MM.1S (cell line): ENCODE measurements around the gene FALEC.

ENCODE experiments used
- DNase-seq: peaks from one replicate; pipeline ENCODE4 v3.0.0-alpha.2; 2015
- H2AFZ ChIP-seq: fragments of 300-600 bp; sonication (generic); 2 replicates; pipeline ENCODE4 v1.6.0; 2016; ENCODE audit warnings: antibody characterized with exemption, low read length
- H3F3A ChIP-seq: fragments of 300-600 bp; sonication (generic); 2 replicates; pipeline ENCODE4 v1.6.1; 2016; ENCODE audit warnings: mild to moderate bottlenecking, antibody characterized with exemption, low read length, moderate library complexity, mixed read lengths; ENCODE audit not compliant: insufficient read depth
- H3K27ac ChIP-seq: fragments of 300-600 bp; sonication (generic); 2 replicates; pipeline ENCODE4 v1.5.1; 2016; ENCODE audit warnings: mild to moderate bottlenecking, low read length
- H3K27me3 ChIP-seq: fragments of 300-600 bp; sonication (generic); replicated peaks from 2 replicates; pipeline ENCODE4 v1.6.0; 2016; ENCODE audit warnings: low read length; ENCODE audit not compliant: insufficient read depth
- H3K36me3 ChIP-seq: fragments of 300-600 bp; sonication (generic); replicated peaks from 2 replicates; pipeline ENCODE4 v1.6.1; 2016; ENCODE audit warnings: mild to moderate bottlenecking, low read length, mixed read lengths; ENCODE audit not compliant: insufficient read depth
- H3K4me1 ChIP-seq: fragments of 300-600 bp; sonication (generic); 2 replicates; pipeline ENCODE4 v1.6.1; 2016; ENCODE audit warnings: low read length, mixed read lengths
- H3K4me2 ChIP-seq: fragments of 300-600 bp; sonication (generic); 2 replicates; pipeline ENCODE4 v1.6.0; 2016; ENCODE audit warnings: low read depth, low read length
- H3K4me3 ChIP-seq: fragments of 300-600 bp; sonication (generic); 2 replicates; pipeline ENCODE4 v1.5.1; 2016; ENCODE audit warnings: low read length, mixed read lengths
- H3K79me2 ChIP-seq: fragments of 300-600 bp; sonication (generic); 2 replicates; pipeline ENCODE4 v1.6.1; 2016; ENCODE audit warnings: mixed run types, low read length, mixed read lengths
- H3K9ac ChIP-seq: fragments of 300-600 bp; sonication (generic); 2 replicates; pipeline ENCODE4 v1.6.1; 2016; ENCODE audit warnings: low read length, mixed read lengths
- H3K9me2 ChIP-seq: fragments of 300-600 bp; sonication (generic); replicated peaks from 2 replicates; pipeline ENCODE4 v1.6.1; 2016; ENCODE audit warnings: mild to moderate bottlenecking, low read length, mixed read lengths; ENCODE audit not compliant: insufficient read depth
- H3K9me3 ChIP-seq: fragments of 300-600 bp; sonication (generic); replicated peaks from 2 replicates; pipeline ENCODE4 v1.6.1; 2016; ENCODE audit warnings: mild to moderate bottlenecking, low read length, mixed read lengths; ENCODE audit not compliant: insufficient read depth
- H4K20me1 ChIP-seq: fragments of 300-600 bp; sonication (generic); 2 replicates; pipeline ENCODE4 v1.6.1; 2016; ENCODE audit warnings: mild to moderate bottlenecking, low read length, moderate library complexity, mixed read lengths; ENCODE audit not compliant: insufficient read depth
- EZH2 ChIP-seq: fragments of 300-600 bp; sonication (generic); optimal IDR thresholded peaks from 2 replicates; pipeline ENCODE3; 2017; ENCODE audit warnings: low read depth, mild to moderate bottlenecking, antibody characterized with exemption, low read length, mixed read lengths
- EZH2phosphoT487 ChIP-seq: fragments of 300-600 bp; sonication (generic); IDR thresholded peaks from 2 replicates; pipeline ENCODE4 v1.6.1; 2018; ENCODE audit warnings: antibody characterized with exemption, low read length
- TF ChIP-seq, protein P1 (sequence below): fragments of 300-600 bp; sonication (generic); IDR thresholded peaks from 2 replicates; pipeline ENCODE4 v1.5.1; 2016; ENCODE audit warnings: antibody characterized with exemption, low read length, mixed read lengths

The FALEC gene

DNA sequence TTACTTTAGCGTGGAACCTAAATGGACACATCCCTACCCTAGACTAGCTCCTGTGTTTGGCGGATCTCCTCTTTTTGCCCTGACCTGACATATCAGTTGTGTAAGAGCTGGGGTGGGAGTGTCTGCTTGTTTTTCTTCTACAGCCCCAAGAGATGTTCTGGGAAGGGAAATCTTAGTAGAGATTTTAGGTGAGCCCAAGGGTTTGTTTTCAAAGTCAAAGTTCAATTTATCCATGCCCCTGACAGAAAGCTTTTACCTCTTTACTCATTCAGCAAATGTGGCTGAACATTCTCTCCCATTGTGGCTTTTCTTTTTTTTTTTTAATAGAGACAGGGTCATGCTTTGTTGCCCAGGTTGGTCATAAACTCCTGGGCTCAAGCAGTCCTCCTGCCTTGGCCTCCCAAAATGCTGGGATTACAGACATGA lies 35.6 kb upstream of the FALEC start:
- no peak overlapping the region for H3K4me3 ChIP-seq
- H3K27me3 ChIP-seq: no peaks in the 10 kb centered on the region
- H3K4me2 ChIP-seq: no peak overlapping the region
- H4K20me1 ChIP-seq: no peaks in the 10 kb centered on the region
- TF ChIP-seq EZH2 (no peak), EZH2phosphoT487 (no peak)
- TF ChIP-seq, protein P1, sequence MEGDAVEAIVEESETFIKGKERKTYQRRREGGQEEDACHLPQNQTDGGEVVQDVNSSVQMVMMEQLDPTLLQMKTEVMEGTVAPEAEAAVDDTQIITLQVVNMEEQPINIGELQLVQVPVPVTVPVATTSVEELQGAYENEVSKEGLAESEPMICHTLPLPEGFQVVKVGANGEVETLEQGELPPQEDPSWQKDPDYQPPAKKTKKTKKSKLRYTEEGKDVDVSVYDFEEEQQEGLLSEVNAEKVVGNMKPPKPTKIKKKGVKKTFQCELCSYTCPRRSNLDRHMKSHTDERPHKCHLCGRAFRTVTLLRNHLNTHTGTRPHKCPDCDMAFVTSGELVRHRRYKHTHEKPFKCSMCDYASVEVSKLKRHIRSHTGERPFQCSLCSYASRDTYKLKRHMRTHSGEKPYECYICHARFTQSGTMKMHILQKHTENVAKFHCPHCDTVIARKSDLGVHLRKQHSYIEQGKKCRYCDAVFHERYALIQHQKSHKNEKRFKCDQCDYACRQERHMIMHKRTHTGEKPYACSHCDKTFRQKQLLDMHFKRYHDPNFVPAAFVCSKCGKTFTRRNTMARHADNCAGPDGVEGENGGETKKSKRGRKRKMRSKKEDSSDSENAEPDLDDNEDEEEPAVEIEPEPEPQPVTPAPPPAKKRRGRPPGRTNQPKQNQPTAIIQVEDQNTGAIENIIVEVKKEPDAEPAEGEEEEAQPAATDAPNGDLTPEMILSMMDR: no peak
- no peak overlapping the region for H3K9ac ChIP-seq
- no peak for DNase-seq
- no peaks in the 10 kb centered on the region for H3K36me3 ChIP-seq
- H2AFZ ChIP-seq: no peak overlapping the region
- H3K9me2 ChIP-seq: no peaks in the 10 kb centered on the region
- no peaks in the 10 kb centered on the region for H3K9me3 ChIP-seq
- H3K4me1 ChIP-seq: no peaks in the 10 kb centered on the region
- no peaks in the 10 kb centered on the region for H3K79me2 ChIP-seq
- no peak overlapping the region for H3K27ac ChIP-seq
- H3F3A ChIP-seq: peaks cover 5% of the 10 kb centered on the region; the same call in 1 of the 2 replicates

DNA sequence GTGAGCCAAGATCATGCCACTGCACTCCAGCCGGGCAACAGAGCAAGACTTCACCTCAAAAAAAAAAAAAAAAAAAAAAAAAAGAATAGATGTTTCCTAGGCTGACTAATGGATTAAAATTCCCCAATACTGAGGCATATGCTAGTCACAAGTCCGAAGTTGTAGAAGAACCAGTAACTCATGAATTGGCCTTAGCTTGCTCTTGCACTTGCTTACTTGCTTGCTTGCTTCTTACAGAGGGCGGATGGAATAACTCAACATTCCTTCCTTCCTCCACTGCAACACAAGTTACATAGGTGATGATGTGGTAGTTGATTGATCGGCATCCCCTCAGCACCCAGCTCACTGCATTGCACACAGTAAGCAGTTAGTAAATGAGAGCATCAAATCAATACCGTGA lies 31.1 kb upstream of the FALEC start:
- H3K9me2 ChIP-seq: no peaks in the 10 kb centered on the region
- H3K79me2 ChIP-seq: peaks cover 15% of the 10 kb centered on the region
- DNase-seq: no peak
- H3K36me3 ChIP-seq: no peaks in the 10 kb centered on the region
- TF ChIP-seq, protein P1: no peak
- no peak for TF ChIP-seq EZH2
- TF ChIP-seq EZH2phosphoT487: no peak
- H3K4me3 ChIP-seq: no peak overlapping the region
- H3K9me3 ChIP-seq: no peaks in the 10 kb centered on the region
- H3K27me3 ChIP-seq: no peaks in the 10 kb centered on the region
- H2AFZ ChIP-seq: no peak overlapping the region
- H3K4me2 ChIP-seq: no peak overlapping the region
- H3K4me1 ChIP-seq: 0 out of 2 replicates have a peak, but pooled peaks cover 4% of the 10 kb centered on the region
- H3K27ac ChIP-seq: no peak overlapping the region
- H4K20me1 ChIP-seq: no peaks in the 10 kb centered on the region
- H3K9ac ChIP-seq: no peak overlapping the region
- peaks cover 8% of the 10 kb centered on the region for H3F3A ChIP-seq

DNA sequence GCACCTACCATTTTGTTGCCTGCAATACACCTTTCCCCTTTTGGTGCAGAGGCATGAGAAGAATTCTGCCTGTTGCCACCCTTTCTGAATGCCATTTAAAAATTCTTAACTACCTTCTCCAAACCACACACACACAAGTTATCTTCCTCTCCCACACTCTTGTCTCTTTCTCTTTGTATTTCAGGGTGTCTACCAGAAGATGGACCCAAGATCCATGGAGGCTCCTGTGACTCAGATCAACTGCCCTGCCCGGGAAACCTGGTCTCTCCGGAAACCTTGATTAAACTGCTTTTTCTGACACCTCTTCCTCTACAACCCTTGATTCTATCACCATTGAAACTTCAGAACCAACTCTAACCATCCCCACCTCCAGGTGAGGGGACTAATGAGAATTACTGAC lies 30.7 kb upstream of the FALEC start:
- peaks cover 15% of the 10 kb centered on the region for H3K79me2 ChIP-seq
- H3K9me3 ChIP-seq: no peaks in the 10 kb centered on the region
- H3K9me2 ChIP-seq: no peaks in the 10 kb centered on the region
- no peak overlapping the region for H3K4me2 ChIP-seq
- H4K20me1 ChIP-seq: no peaks in the 10 kb centered on the region
- no peak overlapping the region for H3K9ac ChIP-seq
- H3K4me3 ChIP-seq: no peak overlapping the region
- no peak overlapping the region for H2AFZ ChIP-seq
- no peaks in the 10 kb centered on the region for H3K36me3 ChIP-seq
- no peaks in the 10 kb centered on the region for H3K27me3 ChIP-seq
- no peak for TF ChIP-seq EZH2phosphoT487
- TF ChIP-seq, protein P1: peak; percentile 32
- no peak for TF ChIP-seq EZH2
- H3F3A ChIP-seq: peaks cover 8% of the 10 kb centered on the region
- no peak overlapping the region for H3K27ac ChIP-seq
- DNase-seq: no peak
- 0 out of 2 replicates have a peak, but pooled peaks cover 4% of the 10 kb centered on the region for H3K4me1 ChIP-seq
